Measurements from ENCODE around the gene SLC5A11. TPM values are rescaled to one million over a fixed set of nuclear protein-coding genes. Genes with fewer than 3 reads are reported as not detected.

Gene SLC5A11
- total and polyA plus RNA-seq, 4 donors: 0.05 to 1.1 TPM; not detected in 2

DNA sequence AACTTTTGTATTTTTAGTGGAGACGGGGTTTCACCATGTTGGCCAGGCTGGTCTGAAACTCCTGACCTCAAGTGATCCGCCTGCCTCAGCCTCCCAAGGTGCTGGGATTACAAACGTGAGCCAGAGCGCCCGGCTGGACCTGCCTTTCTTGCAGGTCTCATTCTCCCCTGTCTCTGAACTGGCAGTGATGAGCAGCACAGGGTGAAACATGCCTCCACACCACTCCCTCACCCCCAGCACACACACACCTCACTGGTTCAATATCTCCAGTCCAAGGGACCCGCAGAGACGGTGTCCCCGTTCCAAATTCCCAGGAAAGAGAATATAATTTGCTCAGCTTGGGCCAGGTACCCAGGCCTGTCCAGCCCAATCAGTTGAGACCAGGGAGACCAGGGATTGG, 23.3 kb downstream of the SLC5A11 start:
- Histone ChIP-seq H3K9ac (ENCODE audit: insufficient read depth in 1 of 2, low read length in 2 of 2) (no peak overlapping the region), H3K4me3 (no peak overlapping the region), H3K36me3 (ENCODE audit: control insufficient read depth in 4 of 4, insufficient read depth in 4 of 4, low read length in 4 of 4) (no peaks in the 10 kb centered on the region), H3K9me3 (ENCODE audit: control insufficient read depth in 4 of 4, insufficient read depth in 3 of 4, low read length in 3 of 4) (peaks cover 0 to 5% (median under 1%) of the 10 kb centered on the region in 4 donors), H3K27ac (ENCODE audit: low read depth in 1 of 2, low read length in 1 of 2) (no peak overlapping the region), H3K27me3 (ENCODE audit: control insufficient read depth in 3 of 3, insufficient read depth in 3 of 3, low read length in 2 of 3) (no peaks in the 10 kb centered on the region), H3K4me1 (ENCODE audit: control insufficient read depth in 5 of 5, insufficient read depth in 5 of 5, low read length in 5 of 5) (no peaks in the 10 kb centered on the region)
- DNase-seq (no peak), ATAC-seq (ENCODE audit: insufficient read depth, low FRiP score) (no peak)
- 80 to 81% methylated on average over 8 of the region's 8 CpGs for WGBS, 2 donors
- TF ChIP-seq, protein P1, sequence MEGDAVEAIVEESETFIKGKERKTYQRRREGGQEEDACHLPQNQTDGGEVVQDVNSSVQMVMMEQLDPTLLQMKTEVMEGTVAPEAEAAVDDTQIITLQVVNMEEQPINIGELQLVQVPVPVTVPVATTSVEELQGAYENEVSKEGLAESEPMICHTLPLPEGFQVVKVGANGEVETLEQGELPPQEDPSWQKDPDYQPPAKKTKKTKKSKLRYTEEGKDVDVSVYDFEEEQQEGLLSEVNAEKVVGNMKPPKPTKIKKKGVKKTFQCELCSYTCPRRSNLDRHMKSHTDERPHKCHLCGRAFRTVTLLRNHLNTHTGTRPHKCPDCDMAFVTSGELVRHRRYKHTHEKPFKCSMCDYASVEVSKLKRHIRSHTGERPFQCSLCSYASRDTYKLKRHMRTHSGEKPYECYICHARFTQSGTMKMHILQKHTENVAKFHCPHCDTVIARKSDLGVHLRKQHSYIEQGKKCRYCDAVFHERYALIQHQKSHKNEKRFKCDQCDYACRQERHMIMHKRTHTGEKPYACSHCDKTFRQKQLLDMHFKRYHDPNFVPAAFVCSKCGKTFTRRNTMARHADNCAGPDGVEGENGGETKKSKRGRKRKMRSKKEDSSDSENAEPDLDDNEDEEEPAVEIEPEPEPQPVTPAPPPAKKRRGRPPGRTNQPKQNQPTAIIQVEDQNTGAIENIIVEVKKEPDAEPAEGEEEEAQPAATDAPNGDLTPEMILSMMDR (IDR thresholded peaks at IDR 0.05; ENCODE audit: control extremely low read depth, extremely low read depth): no peak

DNA sequence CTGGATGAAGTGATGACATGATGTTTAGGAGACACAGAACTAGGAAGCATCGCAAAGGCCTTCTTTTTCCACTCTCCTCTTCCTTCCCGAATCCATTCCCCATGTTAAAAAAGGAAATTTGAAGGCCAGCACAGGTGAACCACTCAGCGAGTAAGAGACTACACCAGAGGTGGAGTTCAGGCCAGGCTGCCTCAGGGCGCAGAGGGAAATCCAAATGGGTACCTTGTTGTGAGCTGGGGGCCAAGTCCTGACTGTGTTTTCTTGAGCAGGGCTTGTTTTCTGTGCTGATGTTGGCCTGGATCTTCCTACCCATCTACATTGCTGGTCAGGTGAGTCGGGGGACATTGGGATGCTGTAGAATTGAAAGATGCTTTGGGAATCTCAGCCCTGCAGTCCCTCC, 26.1 kb downstream of the SLC5A11 start:
- no peak for ATAC-seq (ENCODE audit: insufficient read depth, low FRiP score)
- Histone ChIP-seq H3K9me3 (ENCODE audit: control insufficient read depth in 4 of 4, insufficient read depth in 3 of 4, low read length in 3 of 4) (no peaks in the 10 kb centered on the region), H3K4me1 (ENCODE audit: control insufficient read depth in 5 of 5, insufficient read depth in 5 of 5, low read length in 5 of 5) (no peaks in the 10 kb centered on the region), H3K27ac (ENCODE audit: low read depth in 1 of 2, low read length in 1 of 2) (no peak overlapping the region), H3K27me3 (ENCODE audit: control insufficient read depth in 3 of 3, insufficient read depth in 3 of 3, low read length in 2 of 3) (no peaks in the 10 kb centered on the region), H3K9ac (ENCODE audit: insufficient read depth in 1 of 2, low read length in 2 of 2) (no peak overlapping the region), H3K36me3 (ENCODE audit: control insufficient read depth in 4 of 4, insufficient read depth in 4 of 4, low read length in 4 of 4) (no peaks in the 10 kb centered on the region), H3K4me3 (no peak overlapping the region)
- 93 to 97% methylated on average over 5 of the region's 5 CpGs for WGBS, 2 donors
- TF ChIP-seq, protein P1 (IDR thresholded peaks at IDR 0.05; ENCODE audit: control extremely low read depth, extremely low read depth): no peak
- DNase-seq: no peak

DNA sequence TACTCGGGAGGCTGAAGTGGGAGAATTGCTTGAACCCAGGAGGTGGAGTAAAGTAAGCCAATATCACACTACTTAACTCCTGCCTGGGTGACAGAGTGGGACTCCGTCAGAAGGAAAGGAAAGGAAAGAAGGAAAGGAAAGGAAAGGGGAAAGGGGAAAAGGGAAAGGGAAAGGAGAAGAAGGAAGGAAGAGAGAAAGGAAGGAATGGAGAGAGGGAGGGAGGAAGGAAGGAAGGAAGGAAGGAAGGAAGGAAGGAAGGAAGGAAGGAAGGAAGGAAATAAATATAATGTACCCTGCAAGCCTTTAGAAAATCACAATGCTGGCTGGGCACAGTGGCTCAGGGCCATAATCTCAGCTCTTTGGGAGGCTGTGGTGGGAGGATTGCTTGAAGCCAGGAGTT, 27.3 kb downstream of the SLC5A11 start:
- Histone ChIP-seq H3K9me3 (ENCODE audit: control insufficient read depth in 4 of 4, insufficient read depth in 3 of 4, low read length in 3 of 4) (no peaks in the 10 kb centered on the region), H3K4me1 (ENCODE audit: control insufficient read depth in 5 of 5, insufficient read depth in 5 of 5, low read length in 5 of 5) (no peaks in the 10 kb centered on the region), H3K36me3 (ENCODE audit: control insufficient read depth in 4 of 4, insufficient read depth in 4 of 4, low read length in 4 of 4) (no peaks in the 10 kb centered on the region), H3K27ac (ENCODE audit: low read depth in 1 of 2, low read length in 1 of 2) (no peak overlapping the region), H3K9ac (ENCODE audit: insufficient read depth in 1 of 2, low read length in 2 of 2) (no peak overlapping the region), H3K4me3 (no peak overlapping the region), H3K27me3 (ENCODE audit: control insufficient read depth in 3 of 3, insufficient read depth in 3 of 3, low read length in 2 of 3) (no peaks in the 10 kb centered on the region)
- ATAC-seq (ENCODE audit: insufficient read depth, low FRiP score) (no peak), DNase-seq (no peak)
- 67 to 78% methylated on average over 2 of the region's 2 CpGs for WGBS, 2 donors
- TF ChIP-seq, protein P1 (IDR thresholded peaks at IDR 0.05; ENCODE audit: control extremely low read depth, extremely low read depth): no peak

DNA sequence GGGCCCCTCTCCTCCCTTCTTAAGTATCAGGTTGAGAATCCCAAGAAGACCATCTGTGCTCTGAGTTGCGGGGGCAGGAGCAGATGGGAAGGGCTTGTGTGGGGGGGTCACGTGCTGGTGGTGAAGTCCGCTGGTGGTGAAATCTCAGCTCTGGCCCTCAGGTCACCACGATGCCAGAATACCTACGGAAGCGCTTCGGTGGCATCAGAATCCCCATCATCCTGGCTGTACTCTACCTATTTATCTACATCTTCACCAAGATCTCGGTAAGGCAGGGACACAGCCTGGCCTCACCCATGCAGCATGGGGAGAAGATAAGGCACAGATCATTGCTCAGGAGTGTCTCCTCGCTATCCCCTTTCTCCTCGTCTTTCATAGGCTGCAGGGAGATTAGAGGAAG, 29.7 kb downstream of the SLC5A11 start:
- DNase-seq (no peak), ATAC-seq (ENCODE audit: insufficient read depth, low FRiP score) (no peak)
- WGBS, 2 donors: 88 to 90% methylated on average over 10 of the region's 10 CpGs
- H3K9me3 ChIP-seq (ENCODE audit: control insufficient read depth in 4 of 4, insufficient read depth in 3 of 4, low read length in 3 of 4): no peaks in the 10 kb centered on the region
- H3K27me3 ChIP-seq (ENCODE audit: control insufficient read depth in 3 of 3, insufficient read depth in 3 of 3, low read length in 2 of 3): no peaks in the 10 kb centered on the region
- H3K4me1 ChIP-seq (ENCODE audit: control insufficient read depth in 5 of 5, insufficient read depth in 5 of 5, low read length in 5 of 5): no peaks in the 10 kb centered on the region
- no peak overlapping the region for H3K9ac ChIP-seq (ENCODE audit: insufficient read depth in 1 of 2, low read length in 2 of 2)
- TF ChIP-seq, protein P1 (IDR thresholded peaks at IDR 0.05; ENCODE audit: control extremely low read depth, extremely low read depth): no peak
- no peaks in the 10 kb centered on the region for H3K36me3 ChIP-seq (ENCODE audit: control insufficient read depth in 4 of 4, insufficient read depth in 4 of 4, low read length in 4 of 4)
- no peak overlapping the region for H3K27ac ChIP-seq (ENCODE audit: low read depth in 1 of 2, low read length in 1 of 2)
- no peak overlapping the region for H3K4me3 ChIP-seq

All from lung (tissue), 12 donors.